ENCODE results near the gene KCND3. TPM values are rescaled to one million over a fixed set of nuclear protein-coding genes. Genes with fewer than 3 reads are reported as not detected.

KCND3 gene
- total RNA-seq, 1 donor from 2014 or later = 0.43 TPM

DNA sequence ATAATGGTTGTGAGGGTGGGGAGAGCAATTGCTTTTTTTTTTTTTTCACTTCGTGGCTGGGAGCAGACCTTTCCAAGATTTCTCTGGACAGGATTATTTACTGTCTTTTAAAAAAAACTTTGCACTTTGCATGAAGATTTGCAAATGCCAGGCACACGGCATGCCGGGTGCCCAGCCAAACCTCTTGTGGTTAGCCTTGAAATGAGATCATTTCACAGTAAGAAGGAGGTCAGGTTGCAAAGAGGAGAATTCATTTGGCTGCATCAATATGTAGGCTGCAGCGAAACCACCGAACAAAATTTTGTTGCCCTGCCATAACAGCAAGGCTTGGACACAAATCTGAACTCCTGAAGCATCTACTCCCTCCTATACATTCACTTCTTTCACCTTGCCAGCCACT lies 36.5 kb upstream of the KCND3 start:
- TF ChIP-seq, protein P1, sequence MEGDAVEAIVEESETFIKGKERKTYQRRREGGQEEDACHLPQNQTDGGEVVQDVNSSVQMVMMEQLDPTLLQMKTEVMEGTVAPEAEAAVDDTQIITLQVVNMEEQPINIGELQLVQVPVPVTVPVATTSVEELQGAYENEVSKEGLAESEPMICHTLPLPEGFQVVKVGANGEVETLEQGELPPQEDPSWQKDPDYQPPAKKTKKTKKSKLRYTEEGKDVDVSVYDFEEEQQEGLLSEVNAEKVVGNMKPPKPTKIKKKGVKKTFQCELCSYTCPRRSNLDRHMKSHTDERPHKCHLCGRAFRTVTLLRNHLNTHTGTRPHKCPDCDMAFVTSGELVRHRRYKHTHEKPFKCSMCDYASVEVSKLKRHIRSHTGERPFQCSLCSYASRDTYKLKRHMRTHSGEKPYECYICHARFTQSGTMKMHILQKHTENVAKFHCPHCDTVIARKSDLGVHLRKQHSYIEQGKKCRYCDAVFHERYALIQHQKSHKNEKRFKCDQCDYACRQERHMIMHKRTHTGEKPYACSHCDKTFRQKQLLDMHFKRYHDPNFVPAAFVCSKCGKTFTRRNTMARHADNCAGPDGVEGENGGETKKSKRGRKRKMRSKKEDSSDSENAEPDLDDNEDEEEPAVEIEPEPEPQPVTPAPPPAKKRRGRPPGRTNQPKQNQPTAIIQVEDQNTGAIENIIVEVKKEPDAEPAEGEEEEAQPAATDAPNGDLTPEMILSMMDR (IDR thresholded peaks at IDR 0.05; ENCODE audit: insufficient read depth, low read depth, low read length) = no peak
- TF ChIP-seq EZH2 (IDR thresholded peaks at IDR 0.05; ENCODE audit: insufficient read depth, low read length) = no peak
- Mint-ChIP-seq H3K9me3 (ENCODE audit: unreplicated experiment) (no peaks in the 10 kb centered on the region), H3K4me1 (ENCODE audit: low read depth, unreplicated experiment) (no peaks in the 10 kb centered on the region), H3K4me3 (ENCODE audit: unreplicated experiment) (no peak overlapping the region), H3K27me3 (ENCODE audit: low read depth, unreplicated experiment) (peaks cover 22% of the 10 kb centered on the region), H3K27ac (ENCODE audit: unreplicated experiment) (no peak overlapping the region), H3K36me3 (ENCODE audit: low read depth, unreplicated experiment) (no peaks in the 10 kb centered on the region)
- no peak overlapping the region for H3K9ac ChIP-seq (ENCODE audit: low read length)
- no peak for FAIRE-seq
- peaks cover 3% of the 10 kb centered on the region for H3K27me3 ChIP-seq (ENCODE audit: insufficient read depth, low read length)
- DNase-seq (ENCODE audit: low read depth) = peak; percentile 42
- H3K27ac ChIP-seq (ENCODE audit: low read depth, low read length) = no peak overlapping the region
- no peak overlapping the region for H2AFZ ChIP-seq (ENCODE audit: low read depth, low read length)
- H3K9me3 ChIP-seq (ENCODE audit: insufficient read depth, low read depth, low read length) = no peaks in the 10 kb centered on the region
- no peaks in the 10 kb centered on the region for H4K20me1 ChIP-seq (ENCODE audit: insufficient read depth, low read length)
- peaks cover 3% of the 10 kb centered on the region for H3K4me1 ChIP-seq (ENCODE audit: insufficient read depth, low read length)
- no peaks in the 10 kb centered on the region for H3K79me2 ChIP-seq (ENCODE audit: insufficient read depth, low read length)
- H3K36me3 ChIP-seq (ENCODE audit: insufficient read depth, low read length) = no peaks in the 10 kb centered on the region
- no peak overlapping the region for H3K4me3 ChIP-seq (ENCODE audit: insufficient read depth, low read depth, low read length)
- H3K4me2 ChIP-seq (ENCODE audit: low read length) = peak overlapping the region; percentile 22

DNA sequence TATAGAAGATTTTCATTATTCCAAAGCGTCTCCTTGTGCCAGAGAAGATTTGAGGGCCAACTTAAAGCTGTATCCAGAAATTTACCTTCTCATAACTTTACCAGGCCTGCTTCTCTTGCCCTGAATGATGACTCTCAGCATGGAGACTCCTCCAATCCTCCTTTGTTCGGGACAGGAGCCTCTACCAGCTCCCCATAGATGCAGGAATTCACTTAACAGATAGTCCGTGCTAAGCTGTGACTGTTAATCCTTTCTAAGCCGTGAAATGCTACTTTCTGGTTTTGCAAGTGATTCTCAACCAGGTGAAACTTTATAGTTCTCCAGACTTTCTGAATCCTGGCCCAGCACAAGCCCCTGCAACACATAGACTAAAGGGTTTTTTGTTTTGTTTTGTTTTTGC lies 31.8 kb upstream of the KCND3 start:
- no peak overlapping the region for H3K4me3 ChIP-seq (ENCODE audit: insufficient read depth, low read depth, low read length)
- no peak overlapping the region for H3K4me2 ChIP-seq (ENCODE audit: low read length)
- DNase-seq (ENCODE audit: low read depth) (no peak), FAIRE-seq (no peak)
- no peaks in the 10 kb centered on the region for H3K4me1 Mint-ChIP-seq (ENCODE audit: low read depth, unreplicated experiment)
- no peaks in the 10 kb centered on the region for H3K79me2 ChIP-seq (ENCODE audit: insufficient read depth, low read length)
- no peak overlapping the region for H2AFZ ChIP-seq (ENCODE audit: low read depth, low read length)
- H3K36me3 Mint-ChIP-seq (ENCODE audit: low read depth, unreplicated experiment) = no peaks in the 10 kb centered on the region
- H3K27ac ChIP-seq (ENCODE audit: low read depth, low read length) = no peak overlapping the region
- no peaks in the 10 kb centered on the region for H4K20me1 ChIP-seq (ENCODE audit: insufficient read depth, low read length)
- H3K27ac Mint-ChIP-seq (ENCODE audit: unreplicated experiment) = no peak overlapping the region
- H3K9me3 Mint-ChIP-seq (ENCODE audit: unreplicated experiment) = peaks cover 6% of the 10 kb centered on the region
- no peaks in the 10 kb centered on the region for H3K4me1 ChIP-seq (ENCODE audit: insufficient read depth, low read length)
- H3K27me3 Mint-ChIP-seq (ENCODE audit: low read depth, unreplicated experiment) = peaks cover 12% of the 10 kb centered on the region
- no peak overlapping the region for H3K4me3 Mint-ChIP-seq (ENCODE audit: unreplicated experiment)
- no peak for TF ChIP-seq EZH2 (IDR thresholded peaks at IDR 0.05; ENCODE audit: insufficient read depth, low read length)
- H3K27me3 ChIP-seq (ENCODE audit: insufficient read depth, low read length) = no peaks in the 10 kb centered on the region
- no peaks in the 10 kb centered on the region for H3K36me3 ChIP-seq (ENCODE audit: insufficient read depth, low read length)
- H3K9ac ChIP-seq (ENCODE audit: low read length) = no peak overlapping the region
- no peaks in the 10 kb centered on the region for H3K9me3 ChIP-seq (ENCODE audit: insufficient read depth, low read depth, low read length)

DNA sequence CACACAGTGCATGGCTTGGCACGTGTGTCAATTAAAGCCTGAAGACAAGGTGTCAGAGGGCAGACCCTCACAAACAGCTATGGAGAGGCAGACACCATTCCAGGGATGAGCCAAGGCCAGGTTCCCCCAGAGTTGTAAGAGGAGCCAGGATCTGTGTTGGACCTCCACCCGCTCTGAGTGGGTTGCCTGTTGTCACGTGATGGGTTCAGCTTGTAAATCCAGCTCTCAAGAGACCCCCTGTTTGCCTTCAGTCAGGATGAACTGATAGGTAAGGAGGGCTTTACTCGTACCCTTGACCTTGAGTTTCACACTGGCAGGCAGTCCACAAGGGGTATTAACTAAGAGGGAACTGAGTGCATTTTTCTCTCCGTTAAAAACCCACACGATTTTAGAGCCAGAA lies 27.7 kb upstream of the KCND3 start:
- FAIRE-seq = no peak

More for the DNA sequence above, 27.7 kb upstream of the KCND3 start:
- no peak overlapping the region for H3K27ac ChIP-seq (ENCODE audit: low read depth, low read length)
- no peaks in the 10 kb centered on the region for H3K36me3 Mint-ChIP-seq (ENCODE audit: low read depth, unreplicated experiment)
- H3K79me2 ChIP-seq (ENCODE audit: insufficient read depth, low read length) = no peaks in the 10 kb centered on the region
- H3K27ac Mint-ChIP-seq (ENCODE audit: unreplicated experiment) = no peak overlapping the region
- no peaks in the 10 kb centered on the region for H3K4me1 ChIP-seq (ENCODE audit: insufficient read depth, low read length)
- no peaks in the 10 kb centered on the region for H3K9me3 ChIP-seq (ENCODE audit: insufficient read depth, low read depth, low read length)
- TF ChIP-seq EZH2 (IDR thresholded peaks at IDR 0.05; ENCODE audit: insufficient read depth, low read length) = no peak
- TF ChIP-seq, protein P1 (IDR thresholded peaks at IDR 0.05; ENCODE audit: insufficient read depth, low read depth, low read length) = no peak
- no peaks in the 10 kb centered on the region for H4K20me1 ChIP-seq (ENCODE audit: insufficient read depth, low read length)
- peaks cover 11% of the 10 kb centered on the region for H3K9me3 Mint-ChIP-seq (ENCODE audit: unreplicated experiment)
- no peak overlapping the region for H2AFZ ChIP-seq (ENCODE audit: low read depth, low read length)
- no peak overlapping the region for H3K4me3 ChIP-seq (ENCODE audit: insufficient read depth, low read depth, low read length)
- no peaks in the 10 kb centered on the region for H3K36me3 ChIP-seq (ENCODE audit: insufficient read depth, low read length)
- H3K9ac ChIP-seq (ENCODE audit: low read length) = no peak overlapping the region
- no peaks in the 10 kb centered on the region for H3K4me1 Mint-ChIP-seq (ENCODE audit: low read depth, unreplicated experiment)
- H3K27me3 ChIP-seq (ENCODE audit: insufficient read depth, low read length) = no peaks in the 10 kb centered on the region
- no peak overlapping the region for H3K4me2 ChIP-seq (ENCODE audit: low read length)
- DNase-seq (ENCODE audit: low read depth) = no peak
- H3K4me3 Mint-ChIP-seq (ENCODE audit: unreplicated experiment) = no peak overlapping the region
- H3K27me3 Mint-ChIP-seq (ENCODE audit: low read depth, unreplicated experiment) = peaks cover 15% of the 10 kb centered on the region

Data from astrocyte (in vitro differentiated cells and primary cell).